NB4 (cell line): ENCODE measurements around the gene HGF.

ENCODE experiments used
- POLR2A ChIP-seq: IDR thresholded peaks from 2 replicates; pipeline ENCODE4 v1.6.1; 2011; ENCODE audit warnings: mild to moderate bottlenecking; ENCODE audit not compliant: insufficient read length; ENCODE audit errors: extremely low read depth
- TF ChIP-seq, protein P1 (sequence below): IDR thresholded peaks from one replicate; pipeline ENCODE4 v1.5.1; 2012; ENCODE audit warnings: low read depth, low read length

DNA sequence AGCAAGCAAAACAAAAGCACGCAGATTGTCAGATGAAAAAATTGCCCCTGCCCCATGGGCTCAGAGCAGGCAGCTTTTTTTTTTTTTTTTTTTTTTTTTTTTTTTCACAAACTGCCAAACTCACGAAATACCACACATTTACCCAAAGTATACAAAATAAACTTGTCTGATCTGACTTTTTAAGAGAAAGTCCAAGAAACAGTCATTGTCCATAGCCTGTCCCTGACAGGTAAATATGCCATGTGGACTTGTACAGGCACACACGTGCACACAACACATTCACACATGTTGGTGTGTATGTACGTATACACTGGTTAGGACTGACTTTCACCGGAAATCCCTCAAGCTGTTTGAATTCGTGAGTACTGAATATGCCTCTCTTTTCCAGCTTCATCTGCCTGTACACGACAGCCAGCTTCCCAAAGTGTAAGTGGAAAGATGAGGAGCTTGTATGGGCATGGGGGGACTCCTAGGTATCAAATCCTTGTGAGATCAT is 929 bp upstream of the HGF start:
- TF ChIP-seq, protein P1, sequence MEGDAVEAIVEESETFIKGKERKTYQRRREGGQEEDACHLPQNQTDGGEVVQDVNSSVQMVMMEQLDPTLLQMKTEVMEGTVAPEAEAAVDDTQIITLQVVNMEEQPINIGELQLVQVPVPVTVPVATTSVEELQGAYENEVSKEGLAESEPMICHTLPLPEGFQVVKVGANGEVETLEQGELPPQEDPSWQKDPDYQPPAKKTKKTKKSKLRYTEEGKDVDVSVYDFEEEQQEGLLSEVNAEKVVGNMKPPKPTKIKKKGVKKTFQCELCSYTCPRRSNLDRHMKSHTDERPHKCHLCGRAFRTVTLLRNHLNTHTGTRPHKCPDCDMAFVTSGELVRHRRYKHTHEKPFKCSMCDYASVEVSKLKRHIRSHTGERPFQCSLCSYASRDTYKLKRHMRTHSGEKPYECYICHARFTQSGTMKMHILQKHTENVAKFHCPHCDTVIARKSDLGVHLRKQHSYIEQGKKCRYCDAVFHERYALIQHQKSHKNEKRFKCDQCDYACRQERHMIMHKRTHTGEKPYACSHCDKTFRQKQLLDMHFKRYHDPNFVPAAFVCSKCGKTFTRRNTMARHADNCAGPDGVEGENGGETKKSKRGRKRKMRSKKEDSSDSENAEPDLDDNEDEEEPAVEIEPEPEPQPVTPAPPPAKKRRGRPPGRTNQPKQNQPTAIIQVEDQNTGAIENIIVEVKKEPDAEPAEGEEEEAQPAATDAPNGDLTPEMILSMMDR, result no peak
- no peak for TF ChIP-seq POLR2A
